Central memory CD8-positive, alpha-beta T cell (primary cell): ENCODE measurements around the gene TMEM100.

Source experiments
- ATAC-seq: fragments of 150-1000 bp; cut with Tn5 transposase; replicated peaks from 2 replicates; pipeline ENCODE4 v1.10.0; 2022; ENCODE audit warnings: mild to moderate bottlenecking, moderate FRiP score, moderate number of reproducible peaks; ENCODE audit not compliant: poor library complexity, severe bottlenecking; ENCODE audit errors: extremely low read depth
- DNase-seq, 2 donors: peaks; one replicate each; pipeline ENCODE4 v3.0.0; 2021; ENCODE audit warnings: low spot score in 2 of 2
- H3K27ac Mint-ChIP-seq: one replicate; pipeline ENCODE4 v1.8.0; 2022; ENCODE audit warnings: low read depth, mild to moderate bottlenecking, moderate library complexity, mixed read lengths
- H3K27me3 Mint-ChIP-seq: one replicate; pipeline ENCODE4 v1.8.0; 2022; ENCODE audit warnings: mixed read lengths
- H3K36me3 Mint-ChIP-seq: one replicate; pipeline ENCODE4 v1.8.0; 2022; ENCODE audit warnings: mild to moderate bottlenecking, moderate library complexity, mixed read lengths; ENCODE audit not compliant: insufficient read depth
- H3K4me1 Mint-ChIP-seq: one replicate; pipeline ENCODE4 v1.8.0; 2022; ENCODE audit warnings: mixed read lengths
- H3K4me3 Mint-ChIP-seq: one replicate; pipeline ENCODE4 v1.8.0; 2022; ENCODE audit warnings: mild to moderate bottlenecking, moderate library complexity, mixed read lengths
- H3K9me3 Mint-ChIP-seq: one replicate; pipeline ENCODE4 v1.8.0; 2022; ENCODE audit warnings: mixed read lengths

The TMEM100 gene

DNA sequence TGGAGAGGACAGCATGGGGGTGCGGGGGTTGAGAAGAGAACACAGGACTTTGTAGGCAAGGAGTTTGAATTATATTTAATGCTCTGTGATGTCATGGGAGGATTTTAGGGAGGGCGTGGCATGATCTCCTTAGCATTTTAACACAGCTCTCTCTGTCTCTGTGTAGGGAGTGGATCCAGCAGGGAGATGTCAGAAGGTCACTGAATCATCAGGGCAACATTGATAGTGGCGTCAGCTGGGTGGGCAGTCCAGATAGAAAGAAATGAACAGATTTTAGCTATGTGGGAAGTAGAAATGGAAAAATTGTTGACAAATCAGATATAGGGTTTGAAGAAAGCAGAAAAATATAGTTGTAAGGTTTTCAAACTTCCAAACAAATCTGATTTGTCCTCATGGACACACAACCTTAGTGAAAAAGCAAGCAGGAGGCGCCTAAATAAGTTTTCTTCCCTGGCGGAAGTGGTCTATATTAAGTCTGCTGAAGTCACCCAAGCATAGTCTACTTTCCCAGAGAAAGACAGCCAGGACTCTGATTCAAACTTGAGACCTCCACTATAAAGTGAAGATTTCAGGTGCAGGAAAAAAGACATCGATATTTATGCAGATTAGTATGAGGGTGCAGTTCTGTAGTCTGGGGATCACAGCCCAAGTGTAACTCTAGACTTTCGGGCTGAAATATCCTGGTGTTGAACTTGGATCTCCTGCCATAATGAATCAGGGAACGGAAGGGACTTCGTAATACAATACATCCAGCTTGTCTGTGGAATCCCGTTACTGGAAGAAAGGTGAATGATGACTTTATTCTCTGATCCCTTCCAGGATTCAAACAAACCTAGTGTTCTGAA lies 18.1 kb upstream of the TMEM100 start:
- no peak for ATAC-seq

DNA sequence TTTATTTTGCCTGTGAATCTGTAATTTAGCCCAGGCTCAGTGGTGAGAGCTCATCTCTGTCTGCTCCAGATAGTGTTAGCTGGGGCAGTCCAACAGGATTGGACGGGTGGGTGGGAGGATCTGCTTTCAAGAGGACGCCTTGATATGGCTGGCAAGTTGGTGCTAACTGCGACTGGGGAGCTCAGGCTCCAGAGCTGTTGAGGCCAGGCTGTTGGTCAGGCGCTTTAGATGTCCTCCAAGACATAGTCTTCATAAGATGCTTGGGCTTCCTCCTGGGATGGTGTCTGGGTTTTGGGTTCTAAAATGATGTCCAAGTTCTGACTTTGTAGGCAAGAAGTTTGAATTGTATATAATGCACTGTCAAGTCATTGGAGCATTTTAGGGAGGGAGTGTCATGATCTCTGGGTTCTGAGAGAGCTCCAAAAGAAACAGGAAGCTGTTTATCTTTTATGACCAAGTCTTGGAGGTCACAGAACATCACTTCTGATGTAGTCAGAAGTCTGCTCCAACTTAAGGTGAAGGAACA lies 15.4 kb upstream of the TMEM100 start:
- no peaks in the 10 kb centered on the region for H3K36me3 Mint-ChIP-seq
- H3K27me3 Mint-ChIP-seq: peaks cover 22% of the 10 kb centered on the region
- H3K4me1 Mint-ChIP-seq: no peaks in the 10 kb centered on the region
- no peak overlapping the region for H3K4me3 Mint-ChIP-seq
- ATAC-seq (no peak), DNase-seq (no peak)
- no peaks in the 10 kb centered on the region for H3K9me3 Mint-ChIP-seq
- no peak overlapping the region for H3K27ac Mint-ChIP-seq

More for the DNA sequence above, 18.1 kb upstream of the TMEM100 start:
- Mint-ChIP-seq H3K4me3 (no peak overlapping the region), H3K36me3 (no peaks in the 10 kb centered on the region), H3K27ac (no peak overlapping the region), H3K9me3 (no peaks in the 10 kb centered on the region), H3K4me1 (no peaks in the 10 kb centered on the region), H3K27me3 (peaks cover 19% of the 10 kb centered on the region)
- no peak for DNase-seq

DNA sequence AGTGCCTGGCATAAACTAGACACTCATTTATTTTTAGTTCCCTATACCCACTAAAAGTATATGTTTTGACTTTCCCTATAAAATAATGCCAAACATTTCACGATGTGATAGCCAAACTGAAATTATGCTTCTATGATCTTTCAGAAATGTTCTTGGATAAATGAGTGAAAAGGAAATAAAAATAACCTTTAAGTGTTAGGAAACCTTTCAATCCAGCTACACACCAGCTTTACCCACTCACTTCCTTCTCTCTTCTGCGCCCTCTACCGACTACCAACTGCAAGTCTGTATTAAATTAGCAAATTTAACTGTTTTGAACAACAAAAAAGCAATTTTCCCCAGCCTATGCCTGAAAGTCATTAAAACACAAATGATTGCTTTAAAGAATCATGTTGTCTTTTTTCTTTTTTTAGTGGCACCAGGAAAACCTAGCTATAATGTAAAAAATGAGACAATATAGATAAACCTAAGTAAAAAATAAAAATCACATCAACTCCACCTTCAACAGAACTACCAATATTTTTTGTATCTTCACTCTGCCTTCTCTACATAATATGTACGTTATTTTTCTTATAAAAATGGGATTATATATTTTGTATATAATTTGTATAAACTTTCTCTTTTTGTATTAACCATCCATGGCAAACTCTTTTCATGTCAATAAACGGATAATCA lies 13.2 kb upstream of the TMEM100 start:
- Mint-ChIP-seq H3K4me3 (no peak overlapping the region), H3K9me3 (no peaks in the 10 kb centered on the region), H3K27me3 (peaks cover 39% of the 10 kb centered on the region), H3K36me3 (no peaks in the 10 kb centered on the region), H3K27ac (no peak overlapping the region), H3K4me1 (no peaks in the 10 kb centered on the region)
- no peak for ATAC-seq
- no peak for DNase-seq

DNA sequence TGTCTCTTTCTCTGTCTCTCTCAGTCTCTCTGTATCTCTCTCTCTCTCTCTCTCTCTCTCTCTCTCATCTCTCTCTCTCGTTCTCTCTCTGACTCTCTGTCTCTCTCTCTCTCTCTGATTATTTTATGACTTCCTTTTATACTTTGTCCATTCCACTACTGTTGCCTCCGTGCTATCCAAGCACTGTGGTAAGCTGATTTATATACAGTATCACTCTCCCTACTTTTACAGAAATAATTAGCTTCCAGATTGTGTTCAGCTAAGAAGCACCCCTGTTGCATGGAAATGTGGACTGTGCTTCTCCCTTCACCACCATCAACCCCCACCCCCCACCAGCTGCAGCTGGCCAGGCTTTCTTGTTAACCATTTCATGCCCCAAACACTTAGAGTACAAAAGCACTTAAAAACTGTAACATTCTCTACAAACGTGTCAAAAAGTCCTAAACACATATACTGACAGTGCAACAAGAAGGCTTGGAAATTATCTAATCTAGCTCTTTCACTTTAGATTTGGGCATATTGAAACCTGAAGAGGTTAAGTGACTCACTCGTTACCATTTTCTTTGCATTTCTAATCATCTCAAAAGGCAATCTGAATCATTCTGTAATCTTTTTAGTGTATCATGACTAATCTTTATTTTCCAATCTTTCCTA lies 11.6 kb upstream of the TMEM100 start:
- Mint-ChIP-seq H3K27ac (no peak overlapping the region), H3K4me3 (no peak overlapping the region)

DNA sequence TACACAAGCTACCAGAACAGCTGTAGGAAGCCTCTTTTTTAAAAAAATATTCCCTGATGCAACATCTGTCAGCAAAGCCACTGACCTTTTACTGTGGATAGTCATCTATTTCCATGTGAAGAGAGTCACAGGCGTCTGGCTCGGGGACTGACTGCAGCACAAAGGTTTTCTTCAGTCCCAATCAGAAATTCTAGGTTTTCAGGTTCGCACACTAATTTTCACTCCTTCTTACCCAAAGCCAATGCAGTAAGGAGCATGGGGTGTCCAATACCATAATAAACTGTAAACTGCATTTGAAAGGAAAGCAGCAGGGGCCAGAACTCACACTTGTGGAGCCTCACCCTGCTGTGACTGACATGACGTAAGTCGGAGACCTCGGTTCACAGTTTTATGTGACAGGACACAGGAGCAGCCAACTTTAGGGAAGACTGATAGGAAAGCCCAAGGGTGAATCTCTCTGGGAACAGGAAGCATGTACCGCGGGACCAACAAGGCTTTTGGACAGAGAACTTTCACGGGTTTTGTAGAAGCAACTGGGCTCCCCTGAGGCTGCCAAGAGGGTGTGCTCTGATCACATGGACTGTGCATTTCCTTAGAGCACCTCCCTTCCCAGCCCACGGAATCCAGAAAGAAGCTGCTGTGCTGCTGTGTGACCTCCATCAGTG lies 9.1 kb upstream of the TMEM100 start:
- DNase-seq (no peak), ATAC-seq (no peak)
- Mint-ChIP-seq H3K27me3 (peaks cover 66% of the 10 kb centered on the region), H3K4me3 (no peak overlapping the region), H3K27ac (no peak overlapping the region), H3K36me3 (peaks cover 2% of the 10 kb centered on the region), H3K9me3 (no peaks in the 10 kb centered on the region), H3K4me1 (no peaks in the 10 kb centered on the region)

More for the DNA sequence above, 11.6 kb upstream of the TMEM100 start:
- no peaks in the 10 kb centered on the region for H3K9me3 Mint-ChIP-seq
- ATAC-seq (no peak), DNase-seq (no peak)
- no peaks in the 10 kb centered on the region for H3K4me1 Mint-ChIP-seq
- H3K36me3 Mint-ChIP-seq: no peaks in the 10 kb centered on the region
- H3K27me3 Mint-ChIP-seq: peaks cover 41% of the 10 kb centered on the region

DNA sequence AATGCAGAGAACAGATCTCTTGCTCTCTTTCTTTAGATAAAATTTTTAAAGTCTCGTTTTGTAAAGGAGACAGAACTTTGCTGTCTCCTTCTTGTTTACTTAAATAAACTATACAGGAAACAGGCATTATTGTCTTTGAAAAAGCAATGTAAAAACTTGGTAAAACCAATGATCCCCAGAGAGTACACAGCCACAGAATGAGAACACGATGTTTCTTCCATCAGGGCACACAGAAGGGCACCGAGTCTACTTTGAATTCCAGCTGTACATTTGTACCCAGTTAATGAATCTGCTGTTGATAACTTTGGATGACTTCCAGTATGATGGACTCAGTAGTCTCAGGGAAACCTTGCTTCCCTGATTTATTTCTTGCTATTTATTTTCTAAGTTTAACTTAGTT lies 8.1 kb upstream of the TMEM100 start:
- Mint-ChIP-seq H3K27me3 (peaks cover 66% of the 10 kb centered on the region), H3K27ac (no peak overlapping the region), H3K9me3 (no peaks in the 10 kb centered on the region), H3K36me3 (peaks cover 2% of the 10 kb centered on the region), H3K4me1 (no peaks in the 10 kb centered on the region), H3K4me3 (no peak overlapping the region)
- ATAC-seq: no peak
- DNase-seq: no peak

DNA sequence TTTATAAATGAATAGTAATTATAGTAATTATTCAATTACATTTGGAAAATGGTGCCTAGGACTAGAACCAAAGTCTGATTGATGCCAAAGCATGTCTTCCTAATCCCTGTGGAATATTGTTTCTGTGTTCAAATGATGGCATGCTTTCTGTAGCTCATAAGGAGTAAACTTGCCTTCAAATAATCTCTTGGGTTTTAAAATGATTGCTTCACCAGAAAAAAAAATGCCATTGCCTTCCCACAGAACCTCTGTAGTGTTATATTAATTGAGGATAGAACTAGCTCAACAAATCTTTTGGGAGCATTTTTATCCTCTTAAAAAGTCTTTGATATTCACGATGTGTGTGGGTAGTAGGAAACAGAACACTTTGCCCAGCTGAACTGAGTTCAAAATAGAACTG lies 7.7 kb upstream of the TMEM100 start:
- Mint-ChIP-seq H3K27ac (no peak overlapping the region), H3K4me3 (no peak overlapping the region), H3K4me1 (no peaks in the 10 kb centered on the region), H3K36me3 (peaks cover 2% of the 10 kb centered on the region), H3K27me3 (peaks cover 66% of the 10 kb centered on the region), H3K9me3 (no peaks in the 10 kb centered on the region)
- DNase-seq (no peak), ATAC-seq (no peak)

DNA sequence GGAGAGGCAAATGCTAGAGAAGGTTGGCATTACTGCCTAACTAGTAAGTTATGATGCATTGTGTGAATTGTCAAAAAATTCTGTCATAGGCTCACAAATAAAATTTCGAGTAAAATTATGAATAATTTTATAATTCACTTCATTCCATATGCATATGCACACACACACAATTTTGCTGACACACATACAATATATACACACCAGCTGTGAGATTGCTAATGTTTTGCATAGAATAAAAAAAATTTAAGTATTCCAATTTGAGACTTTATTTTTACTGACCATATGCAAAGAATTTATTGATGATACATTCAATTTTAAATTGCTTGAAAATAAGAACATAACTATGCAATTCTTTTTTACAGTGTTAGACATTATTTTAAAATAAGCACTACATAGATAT lies 6.8 kb upstream of the TMEM100 start:
- Mint-ChIP-seq H3K27ac (no peak overlapping the region), H3K9me3 (no peaks in the 10 kb centered on the region), H3K4me3 (no peak overlapping the region), H3K36me3 (peaks cover 2% of the 10 kb centered on the region), H3K27me3 (peaks cover 73% of the 10 kb centered on the region), H3K4me1 (no peaks in the 10 kb centered on the region)
- no peak for DNase-seq
- no peak for ATAC-seq

DNA sequence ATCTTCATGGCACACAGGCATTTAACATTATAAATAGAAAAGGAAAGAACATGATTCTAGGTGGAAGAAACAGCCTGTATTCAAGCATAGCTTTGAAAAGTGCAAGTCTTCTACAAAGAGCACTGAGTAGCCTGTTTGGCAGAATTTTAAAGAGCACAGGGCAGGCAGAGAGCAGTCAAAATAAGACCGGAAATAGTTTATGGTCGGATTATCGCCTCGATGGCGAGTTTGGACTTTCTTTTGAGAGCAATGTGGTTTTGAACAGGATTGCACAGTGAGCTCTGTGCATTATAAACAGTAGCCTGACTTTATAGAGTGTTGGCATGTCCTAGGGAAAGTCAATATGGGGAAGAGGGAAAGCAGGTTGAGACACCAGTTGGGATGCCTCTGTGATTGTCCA lies 6.2 kb upstream of the TMEM100 start:
- Mint-ChIP-seq H3K9me3 (no peaks in the 10 kb centered on the region), H3K27ac (no peak overlapping the region), H3K4me3 (no peak overlapping the region), H3K36me3 (peaks cover 2% of the 10 kb centered on the region), H3K27me3 (peaks cover 79% of the 10 kb centered on the region), H3K4me1 (no peaks in the 10 kb centered on the region)
- ATAC-seq: no peak
- DNase-seq: no peak

DNA sequence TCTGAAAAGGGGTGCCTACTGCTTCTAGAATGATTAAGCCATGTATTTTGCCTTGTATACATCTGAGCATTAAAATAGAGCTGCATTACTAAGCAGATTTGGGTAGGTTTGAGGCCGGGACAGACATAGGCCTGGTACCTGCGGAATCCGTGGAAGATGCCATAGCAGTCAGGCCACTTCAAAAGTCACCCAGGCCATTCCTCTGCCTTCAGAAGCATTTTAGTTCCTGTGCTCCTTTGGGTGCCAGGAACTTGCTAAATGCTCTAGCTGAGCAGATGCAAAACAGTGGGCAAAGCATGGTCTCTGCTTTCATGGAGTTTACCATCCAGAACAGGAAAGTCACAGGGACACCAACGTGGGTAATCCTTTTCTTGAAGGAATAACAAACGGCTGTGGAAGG lies 5.7 kb upstream of the TMEM100 start:
- Mint-ChIP-seq H3K36me3 (peaks cover 2% of the 10 kb centered on the region), H3K4me1 (no peaks in the 10 kb centered on the region), H3K27ac (no peak overlapping the region), H3K4me3 (no peak overlapping the region), H3K9me3 (no peaks in the 10 kb centered on the region), H3K27me3 (peaks cover 79% of the 10 kb centered on the region)
- ATAC-seq (no peak), DNase-seq (no peak)

DNA sequence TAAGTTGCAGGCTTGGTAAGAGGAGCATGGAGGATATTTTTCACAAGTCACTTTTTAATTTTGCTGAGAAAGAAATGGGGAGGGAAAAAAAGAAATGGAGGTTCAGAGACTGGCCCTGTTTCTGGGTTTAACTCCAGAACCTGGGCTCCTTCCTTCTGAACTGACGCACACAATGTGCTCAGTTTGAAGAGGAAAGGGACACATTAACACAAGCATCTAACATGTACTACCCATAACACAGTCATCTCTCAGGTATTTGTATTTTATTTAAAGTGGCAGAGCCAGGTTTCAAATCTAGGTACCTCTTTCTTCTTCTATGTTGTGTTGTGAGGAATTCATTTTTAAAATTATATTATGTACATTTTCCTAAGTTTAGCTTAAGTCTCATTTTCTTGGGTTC lies 5.3 kb upstream of the TMEM100 start:
- Mint-ChIP-seq H3K4me1 (no peaks in the 10 kb centered on the region), H3K36me3 (peaks cover 2% of the 10 kb centered on the region), H3K4me3 (no peak overlapping the region), H3K27ac (no peak overlapping the region), H3K27me3 (peaks cover 79% of the 10 kb centered on the region), H3K9me3 (no peaks in the 10 kb centered on the region)
- no peak for ATAC-seq
- DNase-seq: no peak

DNA sequence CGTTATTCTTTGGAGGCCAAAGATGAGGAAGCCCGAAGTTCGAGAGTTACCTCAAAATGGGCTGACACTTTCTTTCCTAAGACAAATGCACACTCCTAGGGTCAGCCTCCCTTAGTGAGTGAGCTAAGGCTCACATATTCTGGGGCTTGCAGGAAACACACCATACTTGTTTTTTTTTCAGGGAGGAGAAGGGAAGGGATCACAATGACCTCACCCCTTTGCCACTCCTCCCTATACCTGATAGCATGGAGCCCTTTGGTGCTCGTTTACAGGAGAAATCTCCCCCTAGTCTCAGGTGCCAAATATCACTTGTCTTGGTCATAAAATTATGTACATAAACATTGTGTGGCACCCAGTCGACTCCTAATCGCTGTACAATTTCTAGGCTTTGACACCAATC lies 4.6 kb upstream of the TMEM100 start:
- DNase-seq (no peak), ATAC-seq (no peak)
- no peaks in the 10 kb centered on the region for H3K9me3 Mint-ChIP-seq
- no peak overlapping the region for H3K27ac Mint-ChIP-seq
- H3K4me3 Mint-ChIP-seq: no peak overlapping the region
- peaks cover 2% of the 10 kb centered on the region for H3K36me3 Mint-ChIP-seq
- H3K4me1 Mint-ChIP-seq: no peaks in the 10 kb centered on the region
- peaks cover 79% of the 10 kb centered on the region for H3K27me3 Mint-ChIP-seq
